IPS-18c (cell line): ENCODE measurements around the gene ADAMTSL3.
A peak's percentile ranks its signal among the peaks of the same experiment; 100 is the strongest.

Source experiments
- H3K4me3 ChIP-seq: 2 replicates; pipeline ENCODE4 v1.7.0; 2013; ENCODE audit warnings: low read depth, mild to moderate bottlenecking, low read length, moderate library complexity; ENCODE audit not compliant: insufficient read depth
- H3K9me3 ChIP-seq: one replicate; pipeline ENCODE4 v1.6.1; 2013; ENCODE audit warnings: mild to moderate bottlenecking, low read length, moderate library complexity; ENCODE audit not compliant: control insufficient read depth, insufficient read depth

ADAMTSL3 gene

GRCh38 chr15:83651541-83651940 lies 2.4 kb upstream of the ADAMTSL3 start:
- H3K4me3 ChIP-seq, result no peak overlapping the region
- no peaks in the 10 kb centered on the region for H3K9me3 ChIP-seq

GRCh38 chr15:83652626-83653204 lies 1.2 kb upstream of the ADAMTSL3 start:
- peak overlapping the region; percentile 1; the same call in 1 of the 2 replicates for H3K4me3 ChIP-seq

GRCh38 chr15:83653288-83653638 lies 660 bp upstream of the ADAMTSL3 start:
- Histone ChIP-seq H3K4me3 (peak overlapping the region; percentile 57; the same call in 1 of the 2 replicates), H3K9me3 (no peaks in the 10 kb centered on the region)

More at GRCh38 chr15:83652626-83653204, 1.2 kb upstream of the ADAMTSL3 start:
- H3K9me3 ChIP-seq, result no peaks in the 10 kb centered on the region

GRCh38 chr15:83654379-83655236 lies 685 bp downstream of the ADAMTSL3 start:
- H3K9me3 ChIP-seq, result no peaks in the 10 kb centered on the region
- peak overlapping the region; percentile 57 for H3K4me3 ChIP-seq

GRCh38 chr15:83655237-83655616 lies 1.3 kb downstream of the ADAMTSL3 start:
- Histone ChIP-seq H3K4me3 (peak overlapping the region; percentile 57; the same call in 1 of the 2 replicates), H3K9me3 (no peaks in the 10 kb centered on the region)

- Histone ChIP-seq H3K4me3 (no peak overlapping the region), H3K9me3 (no peaks in the 10 kb centered on the region)
These were observed 2.3 kb downstream of the ADAMTSL3 start for GRCh38 chr15:83656192-83656591.

- no peaks in the 10 kb centered on the region for H3K9me3 ChIP-seq
- no peak overlapping the region for H3K4me3 ChIP-seq
These were observed 3.1 kb downstream of the ADAMTSL3 start for GRCh38 chr15:83656943-83657528.

GRCh38 chr15:83657549-83657948 lies 3.6 kb downstream of the ADAMTSL3 start:
- Histone ChIP-seq H3K4me3 (no peak overlapping the region), H3K9me3 (no peaks in the 10 kb centered on the region)

- no peaks in the 10 kb centered on the region for H3K9me3 ChIP-seq
- no peak overlapping the region for H3K4me3 ChIP-seq
These were observed 4.8 kb downstream of the ADAMTSL3 start for GRCh38 chr15:83658430-83659416.

- Histone ChIP-seq H3K9me3 (no peaks in the 10 kb centered on the region), H3K4me3 (no peak overlapping the region)
These were observed 5.5 kb downstream of the ADAMTSL3 start for GRCh38 chr15:83659417-83659812.

GRCh38 chr15:83665480-83665879 lies 11.6 kb downstream of the ADAMTSL3 start:
- no peaks in the 10 kb centered on the region for H3K9me3 ChIP-seq
- no peak overlapping the region for H3K4me3 ChIP-seq

- H3K9me3 ChIP-seq, result peaks cover 2% of the 10 kb centered on the region
- H3K4me3 ChIP-seq, result no peak overlapping the region
These were observed 16.8 kb downstream of the ADAMTSL3 start for GRCh38 chr15:83670672-83671229.

GRCh38 chr15:83671603-83672002 lies 17.7 kb downstream of the ADAMTSL3 start:
- no peak overlapping the region for H3K4me3 ChIP-seq
- peaks cover 2% of the 10 kb centered on the region for H3K9me3 ChIP-seq

GRCh38 chr15:83673385-83673784 lies 19.5 kb downstream of the ADAMTSL3 start:
- peaks cover 2% of the 10 kb centered on the region for H3K9me3 ChIP-seq
- H3K4me3 ChIP-seq, result no peak overlapping the region

GRCh38 chr15:83682476-83683088 lies 28.7 kb downstream of the ADAMTSL3 start:
- no peak overlapping the region for H3K4me3 ChIP-seq
- no peaks in the 10 kb centered on the region for H3K9me3 ChIP-seq

- Histone ChIP-seq H3K9me3 (no peaks in the 10 kb centered on the region), H3K4me3 (no peak overlapping the region)
These were observed 32.0 kb downstream of the ADAMTSL3 start for GRCh38 chr15:83685916-83686332.
